ENCODE measurements around the gene SH3RF3. TPM values are rescaled to one million over a fixed set of nuclear protein-coding genes. Genes with fewer than 3 reads are reported as not detected.

Gene SH3RF3
- total RNA-seq, 1 experiment from 2014 or later, result 4.9 TPM

DNA sequence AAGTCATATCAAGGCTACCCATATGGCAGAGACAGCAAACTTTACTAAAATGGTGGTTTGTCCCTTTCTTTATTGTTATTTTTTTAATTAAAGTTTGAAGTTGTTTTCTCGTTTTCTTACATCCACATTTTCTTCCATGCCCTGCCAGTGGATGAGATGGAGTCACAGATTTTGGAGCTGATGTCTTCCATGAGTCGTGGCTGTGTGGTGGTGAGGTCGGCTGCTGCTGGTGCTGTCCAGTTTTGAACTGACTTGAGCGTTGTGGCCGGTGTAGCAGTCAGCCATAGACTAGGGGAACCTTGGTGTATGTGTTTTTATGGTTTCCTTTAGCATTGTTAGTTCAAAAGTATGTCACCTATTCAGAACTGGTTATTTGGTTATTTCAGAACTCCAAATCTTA is 182.8 kb downstream of the SH3RF3 start:
- DNase-seq (ENCODE audit: low read depth, low spot score) (no peak), ATAC-seq (no peak)
- Histone ChIP-seq H3K27ac (ENCODE audit: low read length) (no peak overlapping the region), H3K4me1 (ENCODE audit: control insufficient read depth, insufficient read depth, low read length) (no peaks in the 10 kb centered on the region), H3K4me3 (ENCODE audit: low read depth in 2 of 2, low read length in 2 of 2) (no peak overlapping the region), H3K36me3 (ENCODE audit: control insufficient read depth, insufficient read depth, low read length) (no peaks in the 10 kb centered on the region), H3K9me3 (ENCODE audit: control insufficient read depth, insufficient read depth, low read depth, low read length) (no peaks in the 10 kb centered on the region), H3K27me3 (ENCODE audit: control insufficient read depth, insufficient read depth, low read length) (no peaks in the 10 kb centered on the region)
- no TSS peak for BruUV-seq (replicated peaks)
- POLR2A ChIA-PET, result no interaction called here
- intact Hi-C loops (cut with micrococcal nuclease; ENCODE audit: unreplicated experiment) (no loop called here), in situ Hi-C loops (cut with HindIII; ENCODE audit: low pct_unique_long_range_greater_than_20kb, low sequenced_read_pairs) (no loop called here)
- CTCF ChIA-PET, result no interaction called here
- TF ChIP-seq SIN3A (IDR thresholded peaks at IDR 0.05; ENCODE audit: borderline replicate concordance, insufficient read depth, low read depth, low read length) (no peak), TCF7L2 (IDR thresholded peaks at IDR 0.05; ENCODE audit: low read depth, low read length) (no peak), POLR2AphosphoS5 (IDR thresholded peaks at IDR 0.05; ENCODE audit: low read depth, low read length) (no peak)
- TF ChIP-seq, protein P1, sequence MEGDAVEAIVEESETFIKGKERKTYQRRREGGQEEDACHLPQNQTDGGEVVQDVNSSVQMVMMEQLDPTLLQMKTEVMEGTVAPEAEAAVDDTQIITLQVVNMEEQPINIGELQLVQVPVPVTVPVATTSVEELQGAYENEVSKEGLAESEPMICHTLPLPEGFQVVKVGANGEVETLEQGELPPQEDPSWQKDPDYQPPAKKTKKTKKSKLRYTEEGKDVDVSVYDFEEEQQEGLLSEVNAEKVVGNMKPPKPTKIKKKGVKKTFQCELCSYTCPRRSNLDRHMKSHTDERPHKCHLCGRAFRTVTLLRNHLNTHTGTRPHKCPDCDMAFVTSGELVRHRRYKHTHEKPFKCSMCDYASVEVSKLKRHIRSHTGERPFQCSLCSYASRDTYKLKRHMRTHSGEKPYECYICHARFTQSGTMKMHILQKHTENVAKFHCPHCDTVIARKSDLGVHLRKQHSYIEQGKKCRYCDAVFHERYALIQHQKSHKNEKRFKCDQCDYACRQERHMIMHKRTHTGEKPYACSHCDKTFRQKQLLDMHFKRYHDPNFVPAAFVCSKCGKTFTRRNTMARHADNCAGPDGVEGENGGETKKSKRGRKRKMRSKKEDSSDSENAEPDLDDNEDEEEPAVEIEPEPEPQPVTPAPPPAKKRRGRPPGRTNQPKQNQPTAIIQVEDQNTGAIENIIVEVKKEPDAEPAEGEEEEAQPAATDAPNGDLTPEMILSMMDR (IDR thresholded peaks at IDR 0.05), result no peak
- TF ChIP-seq, protein P2, sequence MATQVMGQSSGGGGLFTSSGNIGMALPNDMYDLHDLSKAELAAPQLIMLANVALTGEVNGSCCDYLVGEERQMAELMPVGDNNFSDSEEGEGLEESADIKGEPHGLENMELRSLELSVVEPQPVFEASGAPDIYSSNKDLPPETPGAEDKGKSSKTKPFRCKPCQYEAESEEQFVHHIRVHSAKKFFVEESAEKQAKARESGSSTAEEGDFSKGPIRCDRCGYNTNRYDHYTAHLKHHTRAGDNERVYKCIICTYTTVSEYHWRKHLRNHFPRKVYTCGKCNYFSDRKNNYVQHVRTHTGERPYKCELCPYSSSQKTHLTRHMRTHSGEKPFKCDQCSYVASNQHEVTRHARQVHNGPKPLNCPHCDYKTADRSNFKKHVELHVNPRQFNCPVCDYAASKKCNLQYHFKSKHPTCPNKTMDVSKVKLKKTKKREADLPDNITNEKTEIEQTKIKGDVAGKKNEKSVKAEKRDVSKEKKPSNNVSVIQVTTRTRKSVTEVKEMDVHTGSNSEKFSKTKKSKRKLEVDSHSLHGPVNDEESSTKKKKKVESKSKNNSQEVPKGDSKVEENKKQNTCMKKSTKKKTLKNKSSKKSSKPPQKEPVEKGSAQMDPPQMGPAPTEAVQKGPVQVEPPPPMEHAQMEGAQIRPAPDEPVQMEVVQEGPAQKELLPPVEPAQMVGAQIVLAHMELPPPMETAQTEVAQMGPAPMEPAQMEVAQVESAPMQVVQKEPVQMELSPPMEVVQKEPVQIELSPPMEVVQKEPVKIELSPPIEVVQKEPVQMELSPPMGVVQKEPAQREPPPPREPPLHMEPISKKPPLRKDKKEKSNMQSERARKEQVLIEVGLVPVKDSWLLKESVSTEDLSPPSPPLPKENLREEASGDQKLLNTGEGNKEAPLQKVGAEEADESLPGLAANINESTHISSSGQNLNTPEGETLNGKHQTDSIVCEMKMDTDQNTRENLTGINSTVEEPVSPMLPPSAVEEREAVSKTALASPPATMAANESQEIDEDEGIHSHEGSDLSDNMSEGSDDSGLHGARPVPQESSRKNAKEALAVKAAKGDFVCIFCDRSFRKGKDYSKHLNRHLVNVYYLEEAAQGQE (IDR thresholded peaks at IDR 0.05; ENCODE audit: insufficient read depth in 1 of 2, low read depth in 2 of 2, low read length in 1 of 2), result no peak

DNA sequence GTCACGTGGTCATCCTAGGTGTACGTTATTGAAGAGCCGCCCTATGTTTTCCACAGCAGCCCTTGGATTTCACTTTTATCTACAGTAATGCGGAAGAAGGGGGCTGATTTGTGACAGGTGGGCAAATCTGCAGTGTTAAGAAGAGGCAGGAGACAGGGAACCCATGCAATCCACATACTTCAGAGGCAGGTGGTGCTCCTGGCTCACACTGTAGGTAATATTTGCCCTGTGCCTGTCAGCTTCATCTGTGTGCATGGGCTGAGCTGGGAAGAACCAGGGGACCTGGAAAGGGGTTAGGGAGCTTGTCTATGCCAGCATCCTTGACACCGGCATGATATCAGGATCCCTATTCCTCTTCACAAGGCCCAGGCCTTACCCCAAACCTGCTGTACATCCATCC is 183.9 kb downstream of the SH3RF3 start:
- H3K36me3 ChIP-seq (ENCODE audit: control insufficient read depth, insufficient read depth, low read length), result no peaks in the 10 kb centered on the region
- in situ Hi-C loops (cut with HindIII; ENCODE audit: low pct_unique_long_range_greater_than_20kb, low sequenced_read_pairs) (no loop called here), intact Hi-C loops (cut with micrococcal nuclease; ENCODE audit: unreplicated experiment) (no loop called here)
- CTCF ChIA-PET, result no interaction called here
- no peak for ATAC-seq
- BruUV-seq (replicated peaks), result no TSS peak
- TF ChIP-seq POLR2AphosphoS5 (IDR thresholded peaks at IDR 0.05; ENCODE audit: low read depth, low read length) (no peak), SIN3A (IDR thresholded peaks at IDR 0.05; ENCODE audit: borderline replicate concordance, insufficient read depth, low read depth, low read length) (no peak), TCF7L2 (IDR thresholded peaks at IDR 0.05; ENCODE audit: low read depth, low read length) (no peak)
- TF ChIP-seq, protein P1 (IDR thresholded peaks at IDR 0.05), result no peak
- TF ChIP-seq, protein P2 (IDR thresholded peaks at IDR 0.05; ENCODE audit: insufficient read depth in 1 of 2, low read depth in 2 of 2, low read length in 1 of 2), result no peak
- H3K27ac ChIP-seq (ENCODE audit: low read length), result no peak overlapping the region
- POLR2A ChIA-PET, result no interaction called here
- H3K9me3 ChIP-seq (ENCODE audit: control insufficient read depth, insufficient read depth, low read depth, low read length), result no peaks in the 10 kb centered on the region
- no peak for DNase-seq (ENCODE audit: low read depth, low spot score)
- H3K4me1 ChIP-seq (ENCODE audit: control insufficient read depth, insufficient read depth, low read length), result no peaks in the 10 kb centered on the region; the same call in 1 of the 2 replicates
- no peak overlapping the region for H3K4me3 ChIP-seq (ENCODE audit: low read depth in 2 of 2, low read length in 2 of 2)
- no peaks in the 10 kb centered on the region for H3K27me3 ChIP-seq (ENCODE audit: control insufficient read depth, insufficient read depth, low read length)

All from Panc1 (cell line).